GM23338 (cell line): ENCODE results near the gene PITRM1.

Experiments used
- CREB1 ChIP-seq: fragments of 250-450 bp; sonication (Bioruptor Pico); IDR thresholded peaks from 2 replicates; pipeline ENCODE4 v1.5.0; 2020; ENCODE audit warnings: low read depth, mild to moderate bottlenecking, moderate library complexity
- EZH2 ChIP-seq: fragments of 200-600 bp; sonication (generic); IDR thresholded peaks from one replicate; pipeline ENCODE4 v1.8.0; 2017; ENCODE audit warnings: antibody characterized with exemption, mild to moderate bottlenecking, low read depth; ENCODE audit not compliant: unreplicated experiment
- EZH2phosphoT487 ChIP-seq: fragments of 200-600 bp; sonication (generic); IDR thresholded peaks from one replicate; pipeline ENCODE4 v1.8.1; 2018; ENCODE audit warnings: antibody characterized with exemption; ENCODE audit not compliant: unreplicated experiment
- JUNB ChIP-seq: IDR thresholded peaks from one replicate; pipeline ENCODE4 v1.6.1; 2016; ENCODE audit warnings: antibody characterized with exemption; ENCODE audit not compliant: unreplicated experiment
- NANOG ChIP-seq: IDR thresholded peaks from 2 replicates; pipeline ENCODE4 v1.6.1; 2016; ENCODE audit warnings: antibody characterized with exemption, borderline replicate concordance
- POLR2AphosphoS5 ChIP-seq: IDR thresholded peaks from 2 replicates; pipeline ENCODE4 v1.6.1; 2016; ENCODE audit warnings: antibody characterized with exemption, low read depth
- ZNF114 ChIP-seq: fragments of 250-450 bp; sonication (Bioruptor Pico); IDR thresholded peaks from 2 replicates; pipeline ENCODE4 v1.5.0; 2020; ENCODE audit warnings: mild to moderate bottlenecking, moderate library complexity
- ZNF331 ChIP-seq: fragments of 250-450 bp; sonication (Bioruptor Pico); IDR thresholded peaks from 2 replicates; pipeline ENCODE4 v1.5.0; 2020; ENCODE audit warnings: low read depth, mild to moderate bottlenecking, moderate library complexity
- TF ChIP-seq, protein P1 (sequence below), 2 experiments: fragments of 200-600 bp in 1 of 2; sonication (generic) in 1 of 2; conservative IDR thresholded peaks; 2 replicates each; pipeline versions ENCODE4 v1.5.1 to v1.6.1; 2016 to 2017; ENCODE audit warnings: antibody characterized with exemption in 2 of 2, low read depth in 2 of 2, mild to moderate bottlenecking in 2 of 2, moderate library complexity in 1 of 2
- TF ChIP-seq, protein P2 (sequence below): IDR thresholded peaks from one replicate; pipeline ENCODE4 v1.6.1; 2018; ENCODE audit warnings: antibody characterized with exemption; ENCODE audit not compliant: unreplicated experiment
- TF ChIP-seq, protein P3 (sequence below): fragments of 250-450 bp; sonication (Bioruptor Pico); IDR thresholded peaks from 2 replicates; pipeline ENCODE4 v1.5.0; 2020; ENCODE audit warnings: mild to moderate bottlenecking, moderate library complexity
- TF ChIP-seq, protein P4 (sequence below): IDR thresholded peaks from 2 replicates; pipeline ENCODE4 v1.6.1; 2016; ENCODE audit warnings: antibody characterized with exemption

DNA sequence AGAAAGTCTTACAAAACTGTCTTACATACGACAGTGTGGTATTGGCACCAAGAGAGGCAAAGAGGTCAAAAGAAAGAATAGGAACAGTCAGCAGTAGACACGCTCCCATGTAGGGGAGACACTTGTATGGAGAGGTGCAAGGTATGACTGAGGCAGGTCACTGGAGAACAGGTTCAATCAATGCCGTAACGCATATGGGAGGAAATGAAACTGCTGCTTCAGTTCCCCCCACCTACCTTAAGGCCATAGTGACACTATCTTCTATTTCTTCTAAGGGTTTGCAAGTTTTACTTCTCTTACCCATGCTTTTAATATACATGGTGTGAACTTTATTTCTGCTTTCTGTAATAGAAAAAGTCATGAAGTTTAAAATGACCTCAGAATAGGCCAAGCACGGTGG, 5.5 kb upstream of the PITRM1 start:
- TF ChIP-seq, protein P1, sequence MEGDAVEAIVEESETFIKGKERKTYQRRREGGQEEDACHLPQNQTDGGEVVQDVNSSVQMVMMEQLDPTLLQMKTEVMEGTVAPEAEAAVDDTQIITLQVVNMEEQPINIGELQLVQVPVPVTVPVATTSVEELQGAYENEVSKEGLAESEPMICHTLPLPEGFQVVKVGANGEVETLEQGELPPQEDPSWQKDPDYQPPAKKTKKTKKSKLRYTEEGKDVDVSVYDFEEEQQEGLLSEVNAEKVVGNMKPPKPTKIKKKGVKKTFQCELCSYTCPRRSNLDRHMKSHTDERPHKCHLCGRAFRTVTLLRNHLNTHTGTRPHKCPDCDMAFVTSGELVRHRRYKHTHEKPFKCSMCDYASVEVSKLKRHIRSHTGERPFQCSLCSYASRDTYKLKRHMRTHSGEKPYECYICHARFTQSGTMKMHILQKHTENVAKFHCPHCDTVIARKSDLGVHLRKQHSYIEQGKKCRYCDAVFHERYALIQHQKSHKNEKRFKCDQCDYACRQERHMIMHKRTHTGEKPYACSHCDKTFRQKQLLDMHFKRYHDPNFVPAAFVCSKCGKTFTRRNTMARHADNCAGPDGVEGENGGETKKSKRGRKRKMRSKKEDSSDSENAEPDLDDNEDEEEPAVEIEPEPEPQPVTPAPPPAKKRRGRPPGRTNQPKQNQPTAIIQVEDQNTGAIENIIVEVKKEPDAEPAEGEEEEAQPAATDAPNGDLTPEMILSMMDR (conservative IDR thresholded peaks at IDR 0.05; ENCODE audit: low read depth in 2 of 2), result no peak
- TF ChIP-seq ZNF331 (CRISPR knock-in tag) (no peak), EZH2 (no peak), POLR2AphosphoS5 (no peak), EZH2phosphoT487 (no peak), NANOG (no peak), JUNB (no peak), CREB1 (CRISPR knock-in tag) (no peak), ZNF114 (CRISPR knock-in tag) (no peak)
- TF ChIP-seq, protein P2, sequence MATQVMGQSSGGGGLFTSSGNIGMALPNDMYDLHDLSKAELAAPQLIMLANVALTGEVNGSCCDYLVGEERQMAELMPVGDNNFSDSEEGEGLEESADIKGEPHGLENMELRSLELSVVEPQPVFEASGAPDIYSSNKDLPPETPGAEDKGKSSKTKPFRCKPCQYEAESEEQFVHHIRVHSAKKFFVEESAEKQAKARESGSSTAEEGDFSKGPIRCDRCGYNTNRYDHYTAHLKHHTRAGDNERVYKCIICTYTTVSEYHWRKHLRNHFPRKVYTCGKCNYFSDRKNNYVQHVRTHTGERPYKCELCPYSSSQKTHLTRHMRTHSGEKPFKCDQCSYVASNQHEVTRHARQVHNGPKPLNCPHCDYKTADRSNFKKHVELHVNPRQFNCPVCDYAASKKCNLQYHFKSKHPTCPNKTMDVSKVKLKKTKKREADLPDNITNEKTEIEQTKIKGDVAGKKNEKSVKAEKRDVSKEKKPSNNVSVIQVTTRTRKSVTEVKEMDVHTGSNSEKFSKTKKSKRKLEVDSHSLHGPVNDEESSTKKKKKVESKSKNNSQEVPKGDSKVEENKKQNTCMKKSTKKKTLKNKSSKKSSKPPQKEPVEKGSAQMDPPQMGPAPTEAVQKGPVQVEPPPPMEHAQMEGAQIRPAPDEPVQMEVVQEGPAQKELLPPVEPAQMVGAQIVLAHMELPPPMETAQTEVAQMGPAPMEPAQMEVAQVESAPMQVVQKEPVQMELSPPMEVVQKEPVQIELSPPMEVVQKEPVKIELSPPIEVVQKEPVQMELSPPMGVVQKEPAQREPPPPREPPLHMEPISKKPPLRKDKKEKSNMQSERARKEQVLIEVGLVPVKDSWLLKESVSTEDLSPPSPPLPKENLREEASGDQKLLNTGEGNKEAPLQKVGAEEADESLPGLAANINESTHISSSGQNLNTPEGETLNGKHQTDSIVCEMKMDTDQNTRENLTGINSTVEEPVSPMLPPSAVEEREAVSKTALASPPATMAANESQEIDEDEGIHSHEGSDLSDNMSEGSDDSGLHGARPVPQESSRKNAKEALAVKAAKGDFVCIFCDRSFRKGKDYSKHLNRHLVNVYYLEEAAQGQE, result no peak
- TF ChIP-seq, protein P3, sequence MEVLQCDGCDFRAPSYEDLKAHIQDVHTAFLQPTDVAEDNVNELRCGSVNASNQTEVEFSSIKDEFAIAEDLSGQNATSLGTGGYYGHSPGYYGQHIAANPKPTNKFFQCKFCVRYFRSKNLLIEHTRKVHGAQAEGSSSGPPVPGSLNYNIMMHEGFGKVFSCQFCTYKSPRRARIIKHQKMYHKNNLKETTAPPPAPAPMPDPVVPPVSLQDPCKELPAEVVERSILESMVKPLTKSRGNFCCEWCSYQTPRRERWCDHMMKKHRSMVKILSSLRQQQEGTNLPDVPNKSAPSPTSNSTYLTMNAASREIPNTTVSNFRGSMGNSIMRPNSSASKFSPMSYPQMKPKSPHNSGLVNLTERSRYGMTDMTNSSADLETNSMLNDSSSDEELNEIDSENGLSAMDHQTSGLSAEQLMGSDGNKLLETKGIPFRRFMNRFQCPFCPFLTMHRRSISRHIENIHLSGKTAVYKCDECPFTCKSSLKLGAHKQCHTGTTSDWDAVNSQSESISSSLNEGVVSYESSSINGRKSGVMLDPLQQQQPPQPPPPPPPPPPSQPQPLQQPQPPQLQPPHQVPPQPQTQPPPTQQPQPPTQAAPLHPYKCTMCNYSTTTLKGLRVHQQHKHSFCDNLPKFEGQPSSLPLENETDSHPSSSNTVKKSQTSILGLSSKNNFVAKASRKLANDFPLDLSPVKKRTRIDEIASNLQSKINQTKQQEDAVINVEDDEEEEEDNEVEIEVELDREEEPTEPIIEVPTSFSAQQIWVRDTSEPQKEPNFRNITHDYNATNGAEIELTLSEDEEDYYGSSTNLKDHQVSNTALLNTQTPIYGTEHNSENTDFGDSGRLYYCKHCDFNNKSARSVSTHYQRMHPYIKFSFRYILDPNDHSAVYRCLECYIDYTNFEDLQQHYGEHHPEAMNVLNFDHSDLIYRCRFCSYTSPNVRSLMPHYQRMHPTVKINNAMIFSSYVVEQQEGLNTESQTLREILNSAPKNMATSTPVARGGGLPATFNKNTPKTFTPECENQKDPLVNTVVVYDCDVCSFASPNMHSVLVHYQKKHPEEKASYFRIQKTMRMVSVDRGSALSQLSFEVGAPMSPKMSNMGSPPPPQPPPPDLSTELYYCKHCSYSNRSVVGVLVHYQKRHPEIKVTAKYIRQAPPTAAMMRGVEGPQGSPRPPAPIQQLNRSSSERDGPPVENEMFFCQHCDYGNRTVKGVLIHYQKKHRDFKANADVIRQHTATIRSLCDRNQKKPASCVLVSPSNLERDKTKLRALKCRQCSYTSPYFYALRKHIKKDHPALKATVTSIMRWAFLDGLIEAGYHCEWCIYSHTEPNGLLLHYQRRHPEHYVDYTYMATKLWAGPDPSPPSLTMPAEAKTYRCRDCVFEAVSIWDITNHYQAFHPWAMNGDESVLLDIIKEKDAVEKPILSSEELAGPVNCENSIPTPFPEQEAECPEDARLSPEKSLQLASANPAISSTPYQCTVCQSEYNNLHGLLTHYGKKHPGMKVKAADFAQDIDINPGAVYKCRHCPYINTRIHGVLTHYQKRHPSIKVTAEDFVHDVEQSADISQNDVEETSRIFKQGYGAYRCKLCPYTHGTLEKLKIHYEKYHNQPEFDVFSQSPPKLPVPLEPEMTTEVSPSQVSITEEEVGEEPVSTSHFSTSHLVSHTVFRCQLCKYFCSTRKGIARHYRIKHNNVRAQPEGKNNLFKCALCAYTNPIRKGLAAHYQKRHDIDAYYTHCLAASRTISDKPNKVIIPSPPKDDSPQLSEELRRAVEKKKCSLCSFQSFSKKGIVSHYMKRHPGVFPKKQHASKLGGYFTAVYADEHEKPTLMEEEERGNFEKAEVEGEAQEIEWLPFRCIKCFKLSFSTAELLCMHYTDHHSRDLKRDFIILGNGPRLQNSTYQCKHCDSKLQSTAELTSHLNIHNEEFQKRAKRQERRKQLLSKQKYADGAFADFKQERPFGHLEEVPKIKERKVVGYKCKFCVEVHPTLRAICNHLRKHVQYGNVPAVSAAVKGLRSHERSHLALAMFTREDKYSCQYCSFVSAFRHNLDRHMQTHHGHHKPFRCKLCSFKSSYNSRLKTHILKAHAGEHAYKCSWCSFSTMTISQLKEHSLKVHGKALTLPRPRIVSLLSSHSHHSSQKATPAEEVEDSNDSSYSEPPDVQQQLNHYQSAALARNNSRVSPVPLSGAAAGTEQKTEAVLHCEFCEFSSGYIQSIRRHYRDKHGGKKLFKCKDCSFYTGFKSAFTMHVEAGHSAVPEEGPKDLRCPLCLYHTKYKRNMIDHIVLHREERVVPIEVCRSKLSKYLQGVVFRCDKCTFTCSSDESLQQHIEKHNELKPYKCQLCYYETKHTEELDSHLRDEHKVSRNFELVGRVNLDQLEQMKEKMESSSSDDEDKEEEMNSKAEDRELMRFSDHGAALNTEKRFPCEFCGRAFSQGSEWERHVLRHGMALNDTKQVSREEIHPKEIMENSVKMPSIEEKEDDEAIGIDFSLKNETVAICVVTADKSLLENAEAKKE, result no peak
- TF ChIP-seq, protein P4, sequence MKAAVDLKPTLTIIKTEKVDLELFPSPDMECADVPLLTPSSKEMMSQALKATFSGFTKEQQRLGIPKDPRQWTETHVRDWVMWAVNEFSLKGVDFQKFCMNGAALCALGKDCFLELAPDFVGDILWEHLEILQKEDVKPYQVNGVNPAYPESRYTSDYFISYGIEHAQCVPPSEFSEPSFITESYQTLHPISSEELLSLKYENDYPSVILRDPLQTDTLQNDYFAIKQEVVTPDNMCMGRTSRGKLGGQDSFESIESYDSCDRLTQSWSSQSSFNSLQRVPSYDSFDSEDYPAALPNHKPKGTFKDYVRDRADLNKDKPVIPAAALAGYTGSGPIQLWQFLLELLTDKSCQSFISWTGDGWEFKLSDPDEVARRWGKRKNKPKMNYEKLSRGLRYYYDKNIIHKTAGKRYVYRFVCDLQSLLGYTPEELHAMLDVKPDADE, result no peak
